HG03039 (cell line): Measurements from ENCODE around the gene TNNI3K.

ENCODE experiments used
- ATAC-seq: cut with Tn5 transposase; IDR thresholded peaks from one replicate; pipeline ENCODE4 v1.9.1; 2021; ENCODE audit warnings: mild to moderate bottlenecking, moderate library complexity; ENCODE audit not compliant: unreplicated experiment

TNNI3K gene

GRCh38 chr1:74548961-74549750 lies 314.0 kb downstream of the TNNI3K start:
- no peak for ATAC-seq

- ATAC-seq, result no peak
Measured at GRCh38 chr1:74549932-74550331, 314.7 kb downstream of the TNNI3K start.

- no peak for ATAC-seq
Measured at GRCh38 chr1:74570797-74571492, 335.8 kb downstream of the TNNI3K start.

- no peak for ATAC-seq
Measured at GRCh38 chr1:74571493-74571800, 336.3 kb downstream of the TNNI3K start.

GRCh38 chr1:74571891-74572290 lies 336.7 kb downstream of the TNNI3K start:
- ATAC-seq, result no peak

GRCh38 chr1:74578101-74578500 lies 342.9 kb downstream of the TNNI3K start:
- no peak for ATAC-seq

GRCh38 chr1:74579425-74579824 lies 344.2 kb downstream of the TNNI3K start:
- peak; percentile 99 for ATAC-seq

- no peak for ATAC-seq
Measured at GRCh38 chr1:74583397-74583796, 348.2 kb downstream of the TNNI3K start.

GRCh38 chr1:74584185-74584584 lies 349.0 kb downstream of the TNNI3K start:
- no peak for ATAC-seq

- ATAC-seq, result no peak
Measured at GRCh38 chr1:74586253-74586897, 351.2 kb downstream of the TNNI3K start.

GRCh38 chr1:74587888-74588287 lies 352.7 kb downstream of the TNNI3K start:
- ATAC-seq, result no peak

- no peak for ATAC-seq
Measured at GRCh38 chr1:74590288-74590687, 355.1 kb downstream of the TNNI3K start.

- ATAC-seq, result no peak
Measured at GRCh38 chr1:74591949-74592348, 356.8 kb downstream of the TNNI3K start.

GRCh38 chr1:74592580-74593355 lies 357.6 kb downstream of the TNNI3K start:
- no peak for ATAC-seq
